HG03354 (cell line): Measurements from ENCODE around the gene P2RY1.

ENCODE experiments used
- ATAC-seq: cut with Tn5 transposase; IDR thresholded peaks from one replicate; pipeline ENCODE4 v1.9.1; 2021; ENCODE audit warnings: mild to moderate bottlenecking; ENCODE audit not compliant: unreplicated experiment, poor library complexity, severe bottlenecking

The P2RY1 gene

GRCh38 chr3:152834776-152835600 is at the start of gene P2RY1:
Gene P2RY1, plus strand, starts transcription at chr3:152835131. Its CDS starts 652 bp downstream, at chr3:152835783.
- peak; percentile 75 for ATAC-seq

- ATAC-seq, result no peak
Observed at GRCh38 chr3:152786977-152787681, 47.8 kb upstream of the P2RY1 start.

GRCh38 chr3:152790651-152791387 is 44.1 kb upstream of the P2RY1 start:
- ATAC-seq, result no peak

- ATAC-seq, result no peak
Observed at GRCh38 chr3:152793969-152794368, 41.0 kb upstream of the P2RY1 start.

GRCh38 chr3:152797751-152798432 is 37.0 kb upstream of the P2RY1 start:
- no peak for ATAC-seq

- no peak for ATAC-seq
Observed at GRCh38 chr3:152811974-152812760, 22.8 kb upstream of the P2RY1 start.

GRCh38 chr3:152817400-152817799 is 17.5 kb upstream of the P2RY1 start:
- no peak for ATAC-seq

GRCh38 chr3:152818027-152818426 is 16.9 kb upstream of the P2RY1 start:
- ATAC-seq, result no peak

GRCh38 chr3:152823173-152823572 is 11.8 kb upstream of the P2RY1 start:
- ATAC-seq, result no peak

GRCh38 chr3:152823781-152824180 is 11.2 kb upstream of the P2RY1 start:
- no peak for ATAC-seq

GRCh38 chr3:152825566-152825965 is 9.4 kb upstream of the P2RY1 start:
- no peak for ATAC-seq

GRCh38 chr3:152826476-152826875 is 8.5 kb upstream of the P2RY1 start:
- no peak for ATAC-seq

GRCh38 chr3:152827313-152827712 is 7.6 kb upstream of the P2RY1 start:
- no peak for ATAC-seq

- no peak for ATAC-seq
Observed at GRCh38 chr3:152828075-152828840, 6.7 kb upstream of the P2RY1 start.

GRCh38 chr3:152830245-152830644 is 4.7 kb upstream of the P2RY1 start:
- no peak for ATAC-seq

- ATAC-seq, result no peak
Observed at GRCh38 chr3:152832046-152832445, 2.9 kb upstream of the P2RY1 start.

- no peak for ATAC-seq
Observed at GRCh38 chr3:152833089-152833488, 1.8 kb upstream of the P2RY1 start.

- ATAC-seq, result no peak
Observed at GRCh38 chr3:152834191-152834775, 648 bp upstream of the P2RY1 start.
